Thymus (tissue), 2 donors: ENCODE results near the gene GPRIN3. TPM values are rescaled to one million over a fixed set of nuclear protein-coding genes. Genes with fewer than 3 reads are reported as not detected.

Experiments used
- polyA plus RNA-seq: library from polyadenylated mRNA; stranded (reverse); fragments of 200-250 nt; gene quantifications from one replicate; pipeline ENCODE4 v1.2.3, GENCODE V29; 2013
- total RNA-seq: library from RNA; stranded (reverse); fragments of 120-200 nt; gene quantifications from one replicate; pipeline ENCODE4 v1.2.4, GENCODE V29; 2013
- donor health status: healthy.

The GPRIN3 gene
- total and polyA plus RNA-seq, 2 donors = 2.6 to 3.4 TPM

Other genes with a start within 250 kb of the GPRIN3 start
- 8.3 TPM for gene TIGD2, start 196.3 kb downstream of the GPRIN3 start, total RNA-seq
- 12.6 TPM for gene TIGD2, start 196.3 kb downstream of the GPRIN3 start, polyA plus RNA-seq